ENCODE measurements around the gene WDR35. TPM values are rescaled to one million over a fixed set of nuclear protein-coding genes. Genes with fewer than 3 reads are reported as not detected.

Gene WDR35
- total RNA-seq, 1 donor from 2014 or later: 6.4 TPM

- no peak for TF ChIP-seq CTCF (IDR thresholded peaks at IDR 0.05; ENCODE audit: partially characterized antibody, unreplicated experiment)
- DNase-seq: no peak
- Mint-ChIP-seq H3K9me3 (ENCODE audit: unreplicated experiment) (peaks cover 1% of the 10 kb centered on the region), H3K36me3 (ENCODE audit: unreplicated experiment) (peaks cover 24% of the 10 kb centered on the region), H3K4me3 (ENCODE audit: unreplicated experiment) (no peak overlapping the region), H3K27me3 (ENCODE audit: unreplicated experiment) (no peaks in the 10 kb centered on the region), H3K27ac (ENCODE audit: unreplicated experiment) (no peak overlapping the region), H3K4me1 (ENCODE audit: low read depth, unreplicated experiment) (no peaks in the 10 kb centered on the region)
Measured at GRCh38 chr2:20033322-20033721, 43.4 kb upstream of the WDR35 start.

GRCh38 chr2:20030224-20030623 is 40.3 kb upstream of the WDR35 start:
- peak overlapping the region; percentile 7 for H3K27ac Mint-ChIP-seq (ENCODE audit: unreplicated experiment)
- H3K27me3 Mint-ChIP-seq (ENCODE audit: unreplicated experiment): no peaks in the 10 kb centered on the region
- H3K4me3 Mint-ChIP-seq (ENCODE audit: unreplicated experiment): no peak overlapping the region
- DNase-seq: no peak
- peaks cover 1% of the 10 kb centered on the region for H3K9me3 Mint-ChIP-seq (ENCODE audit: unreplicated experiment)
- H3K36me3 Mint-ChIP-seq (ENCODE audit: unreplicated experiment): peaks cover 24% of the 10 kb centered on the region
- TF ChIP-seq CTCF (IDR thresholded peaks at IDR 0.05; ENCODE audit: partially characterized antibody, unreplicated experiment): no peak
- H3K4me1 Mint-ChIP-seq (ENCODE audit: low read depth, unreplicated experiment): no peaks in the 10 kb centered on the region

- no peaks in the 10 kb centered on the region for H3K4me1 Mint-ChIP-seq (ENCODE audit: low read depth, unreplicated experiment)
- H3K36me3 Mint-ChIP-seq (ENCODE audit: unreplicated experiment): peaks cover 31% of the 10 kb centered on the region
Measured at GRCh38 chr2:20027705-20028434, 38.0 kb upstream of the WDR35 start.

GRCh38 chr2:20027260-20027677 is 37.4 kb upstream of the WDR35 start:
- H3K9me3 Mint-ChIP-seq (ENCODE audit: unreplicated experiment): peaks cover 3% of the 10 kb centered on the region
- no peak for TF ChIP-seq CTCF (IDR thresholded peaks at IDR 0.05; ENCODE audit: partially characterized antibody, unreplicated experiment)
- H3K36me3 Mint-ChIP-seq (ENCODE audit: unreplicated experiment): peaks cover 35% of the 10 kb centered on the region
- no peak for DNase-seq
- no peak overlapping the region for H3K27ac Mint-ChIP-seq (ENCODE audit: unreplicated experiment)
- no peaks in the 10 kb centered on the region for H3K27me3 Mint-ChIP-seq (ENCODE audit: unreplicated experiment)
- H3K4me3 Mint-ChIP-seq (ENCODE audit: unreplicated experiment): no peak overlapping the region
- no peaks in the 10 kb centered on the region for H3K4me1 Mint-ChIP-seq (ENCODE audit: low read depth, unreplicated experiment)

More at GRCh38 chr2:20027705-20028434, 38.0 kb upstream of the WDR35 start:
- Mint-ChIP-seq H3K27ac (ENCODE audit: unreplicated experiment) (no peak overlapping the region), H3K4me3 (ENCODE audit: unreplicated experiment) (no peak overlapping the region), H3K27me3 (ENCODE audit: unreplicated experiment) (no peaks in the 10 kb centered on the region), H3K9me3 (ENCODE audit: unreplicated experiment) (peaks cover 2% of the 10 kb centered on the region)
- TF ChIP-seq CTCF (IDR thresholded peaks at IDR 0.05; ENCODE audit: partially characterized antibody, unreplicated experiment): no peak
- DNase-seq: no peak

- no peaks in the 10 kb centered on the region for H3K27me3 Mint-ChIP-seq (ENCODE audit: unreplicated experiment)
- DNase-seq: no peak
- peaks cover 5% of the 10 kb centered on the region for H3K9me3 Mint-ChIP-seq (ENCODE audit: unreplicated experiment)
- peaks cover 36% of the 10 kb centered on the region for H3K36me3 Mint-ChIP-seq (ENCODE audit: unreplicated experiment)
- H3K4me1 Mint-ChIP-seq (ENCODE audit: low read depth, unreplicated experiment): no peaks in the 10 kb centered on the region
- no peak overlapping the region for H3K4me3 Mint-ChIP-seq (ENCODE audit: unreplicated experiment)
- no peak for TF ChIP-seq CTCF (IDR thresholded peaks at IDR 0.05; ENCODE audit: partially characterized antibody, unreplicated experiment)
- H3K27ac Mint-ChIP-seq (ENCODE audit: unreplicated experiment): no peak overlapping the region
Measured at GRCh38 chr2:20025065-20025786, 35.3 kb upstream of the WDR35 start.
